H9 (cell line): ENCODE results near the gene IER5. TPM values are rescaled to one million over a fixed set of nuclear protein-coding genes. Genes with fewer than 3 reads are reported as not detected.

Experiments
- DNase-seq: peaks from one replicate; pipeline ENCODE4 v3.0.0-alpha.2; 2017
- H2AFZ ChIP-seq: one replicate; pipeline ENCODE4 v1.6.1; 2013; ENCODE audit warnings: mild to moderate bottlenecking, low read length, control low read depth, moderate library complexity
- H2AK5ac ChIP-seq: 2 replicates; pipeline ENCODE4 v1.6.1; 2013; ENCODE audit warnings: low read length, control low read depth, mixed read lengths; ENCODE audit not compliant: insufficient read length
- H2BK120ac ChIP-seq: one replicate; pipeline ENCODE4 v1.6.1; 2013; ENCODE audit warnings: low read depth, mild to moderate bottlenecking, low read length, control low read depth, inconsistent platforms; ENCODE audit not compliant: poor library complexity, severe bottlenecking
- H2BK12ac ChIP-seq: 2 replicates; pipeline ENCODE4 v1.6.1; 2013; ENCODE audit warnings: low read length, control low read depth, mixed read lengths, low read depth; ENCODE audit not compliant: insufficient read length
- H2BK15ac ChIP-seq: 2 replicates; pipeline ENCODE4 v1.6.1; 2013; ENCODE audit warnings: low read depth, low read length, control low read depth
- H2BK20ac ChIP-seq: one replicate; pipeline ENCODE4 v1.6.1; 2013; ENCODE audit warnings: low read depth, mild to moderate bottlenecking, low read length, control low read depth, inconsistent platforms; ENCODE audit not compliant: poor library complexity, severe bottlenecking
- H2BK5ac ChIP-seq: 2 replicates; pipeline ENCODE4 v1.6.1; 2013; ENCODE audit warnings: low read length, control low read depth, mixed read lengths; ENCODE audit not compliant: insufficient read length
- H3K14ac ChIP-seq: 2 replicates; pipeline ENCODE4 v1.6.1; 2013; ENCODE audit warnings: low read length, control low read depth; ENCODE audit not compliant: insufficient read depth
- H3K18ac ChIP-seq: 2 replicates; pipeline ENCODE4 v1.6.1; 2013; ENCODE audit warnings: low read depth, mild to moderate bottlenecking, mixed read lengths, low read length, control low read depth; ENCODE audit not compliant: insufficient read length
- H3K23ac ChIP-seq: 2 replicates; pipeline ENCODE4 v1.6.1; 2013; ENCODE audit warnings: low read length, control low read depth, mixed read lengths, low read depth; ENCODE audit not compliant: insufficient read length
- H3K23me2 ChIP-seq: 2 replicates; pipeline ENCODE4 v1.6.1; 2013; ENCODE audit warnings: low read depth, mild to moderate bottlenecking, mixed read lengths, low read length, control low read depth; ENCODE audit not compliant: insufficient read length, poor library complexity, severe bottlenecking
- H3K27ac ChIP-seq: 2 replicates; pipeline ENCODE4 v1.5.1; 2013; ENCODE audit warnings: low read length, control low read depth, mixed read lengths, low read depth; ENCODE audit not compliant: insufficient read length
- H3K27me3 ChIP-seq: 2 replicates; pipeline ENCODE4 v1.6.1; 2013; ENCODE audit warnings: low read length, control low read depth, inconsistent platforms; ENCODE audit not compliant: insufficient read depth
- H3K4ac ChIP-seq: 2 replicates; pipeline ENCODE4 v1.6.1; 2013; ENCODE audit warnings: low read depth, mild to moderate bottlenecking, control low read depth, inconsistent platforms, low read length, moderate library complexity
- H3K4me1 ChIP-seq: 2 replicates; pipeline ENCODE4 v1.6.1; 2013; ENCODE audit warnings: low read length, control low read depth, inconsistent platforms; ENCODE audit not compliant: insufficient read depth
- H3K4me2 ChIP-seq: 2 replicates; pipeline ENCODE4 v1.6.1; 2013; ENCODE audit warnings: low read length, control low read depth, mixed read lengths; ENCODE audit not compliant: insufficient read length, insufficient read depth
- H3K56ac ChIP-seq: 2 replicates; pipeline ENCODE4 v1.6.1; 2013; ENCODE audit warnings: low read depth, mild to moderate bottlenecking, mixed read lengths, low read length, control low read depth; ENCODE audit not compliant: insufficient read length
- H3K79me1 ChIP-seq: 2 replicates; pipeline ENCODE4 v1.6.1; 2013; ENCODE audit warnings: low read depth, mild to moderate bottlenecking, moderate library complexity, low read length, control low read depth, inconsistent platforms; ENCODE audit not compliant: insufficient read depth, poor library complexity, severe bottlenecking
- H3K79me2 ChIP-seq: 2 replicates; pipeline ENCODE4 v1.6.1; 2013; ENCODE audit warnings: low read length, control low read depth, inconsistent platforms; ENCODE audit not compliant: insufficient read depth
- H3K9ac ChIP-seq: 2 replicates; pipeline ENCODE4 v1.6.1; 2013; ENCODE audit warnings: low read length, control low read depth, mixed read lengths; ENCODE audit not compliant: insufficient read length; ENCODE audit errors: extremely low read depth
- H3K9me3 ChIP-seq: one replicate; pipeline ENCODE4 v1.6.1; 2013; ENCODE audit warnings: low read depth, low read length, inconsistent platforms; ENCODE audit not compliant: control insufficient read depth
- H3T11ph ChIP-seq: one replicate; pipeline ENCODE4 v1.6.1; 2013; ENCODE audit warnings: mild to moderate bottlenecking, low read length, control low read depth, inconsistent platforms
- H4K20me1 ChIP-seq: one replicate; pipeline ENCODE4 v1.6.1; 2013; ENCODE audit not compliant: control insufficient read depth, insufficient read length, insufficient read depth
- H4K5ac ChIP-seq: 2 replicates; pipeline ENCODE4 v1.6.1; 2013; ENCODE audit warnings: low read depth, mild to moderate bottlenecking, mixed read lengths, low read length, control low read depth; ENCODE audit not compliant: insufficient read length
- H4K8ac ChIP-seq: replicated peaks from 2 replicates; pipeline ENCODE4 v1.6.1; 2013; ENCODE audit warnings: low read length, control low read depth, mixed read lengths, low read depth; ENCODE audit not compliant: insufficient read length
- H4K91ac ChIP-seq: 2 replicates; pipeline ENCODE4 v1.6.1; 2013; ENCODE audit warnings: low read depth, mild to moderate bottlenecking, moderate library complexity, mixed read lengths, low read length, control low read depth; ENCODE audit not compliant: insufficient read length
- H3K27ac Mint-ChIP-seq, 3 experiments: 2 replicates in 2 of 3; 3 replicates in 1 of 3; pipeline ENCODE4 v1.8.0; 2020 to 2021; ENCODE audit warnings: mixed read lengths in 3 of 3, mild to moderate bottlenecking in 1 of 3, moderate library complexity in 1 of 3
- H3K27me3 Mint-ChIP-seq: 2 replicates; pipeline ENCODE4 v1.8.0; 2021; ENCODE audit warnings: low read depth, mild to moderate bottlenecking, moderate library complexity, mixed read lengths
- H3K36me3 Mint-ChIP-seq, 3 experiments: 2 replicates in 2 of 3; 3 replicates in 1 of 3; pipeline ENCODE4 v1.8.0; 2020 to 2021; ENCODE audit warnings: low read depth in 3 of 3, mixed read lengths in 3 of 3; ENCODE audit not compliant: insufficient read depth in 1 of 3
- H3K4me1 Mint-ChIP-seq, 2 experiments: 2 replicates each; pipeline ENCODE4 v1.8.0; 2020; ENCODE audit warnings: mixed read lengths in 2 of 2
- H3K4me3 Mint-ChIP-seq, 2 experiments: 2 replicates in 1 of 2; 3 replicates in 1 of 2; pipeline ENCODE4 v1.8.0; 2020 to 2021; ENCODE audit warnings: mild to moderate bottlenecking in 2 of 2, mixed read lengths in 2 of 2, moderate library complexity in 1 of 2
- H3K9me3 Mint-ChIP-seq, 2 experiments: 2 replicates in 1 of 2; 3 replicates in 1 of 2; pipeline ENCODE4 v1.8.0; 2020; ENCODE audit warnings: mild to moderate bottlenecking in 2 of 2, mixed read lengths in 2 of 2, moderate library complexity in 1 of 2
- CTCF ChIP-seq: fragments of 200-600 bp; sonication (generic); conservative IDR thresholded peaks from 3 replicates; pipeline ENCODE4 v1.8.0; 2021; ENCODE audit warnings: antibody characterized with exemption, mild to moderate bottlenecking
- total RNA-seq: library from RNA; stranded (reverse); gene quantifications from 2 replicates; pipeline ENCODE4 v1.2.1, GENCODE V29; 2021

Gene IER5
- total RNA-seq, 1 experiment from 2014 or later, result 6.7 TPM

DNA sequence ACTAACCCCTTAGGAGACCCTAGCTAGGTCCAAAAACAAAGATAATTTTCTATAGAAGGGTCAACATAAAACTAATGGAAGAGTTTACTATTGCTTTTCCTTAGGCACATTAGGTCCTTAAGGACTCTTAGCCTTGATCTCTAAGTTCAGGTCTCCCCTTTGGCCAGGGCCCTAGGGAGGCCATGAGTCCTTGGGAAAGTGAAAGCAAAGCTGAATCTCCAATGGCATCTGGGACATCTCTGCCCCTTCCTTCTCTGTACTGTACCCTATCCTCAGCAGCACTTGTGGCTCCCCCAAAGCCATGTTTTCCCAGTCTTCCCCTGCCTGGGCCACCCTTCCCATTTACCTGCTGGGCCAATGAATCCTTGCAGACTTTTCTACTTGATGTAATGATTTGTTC is 14.3 kb downstream of the IER5 start:
- H3K56ac ChIP-seq, result no peak overlapping the region
- H3K27ac ChIP-seq, result no peak overlapping the region
- no peak overlapping the region for H3T11ph ChIP-seq
- no peak overlapping the region for H3K9ac ChIP-seq
- H4K91ac ChIP-seq, result no peak overlapping the region
- no peak overlapping the region for H2AK5ac ChIP-seq
- no peak overlapping the region for H4K5ac ChIP-seq
- H2BK5ac ChIP-seq, result no peak overlapping the region
- H3K79me1 ChIP-seq, result no peaks in the 10 kb centered on the region
- no peak overlapping the region for H2BK12ac ChIP-seq
- no peak overlapping the region for H2AFZ ChIP-seq
- no peak overlapping the region for H3K4me2 ChIP-seq
- H3K9me3 ChIP-seq, result no peaks in the 10 kb centered on the region
- no peak overlapping the region; a peak in 1 of 5 replicates for H3K4me3 Mint-ChIP-seq
- H3K18ac ChIP-seq, result no peak overlapping the region
- no peak overlapping the region for H4K8ac ChIP-seq
- H4K20me1 ChIP-seq, result no peaks in the 10 kb centered on the region
- no peak overlapping the region for H2BK120ac ChIP-seq
- peaks cover 66% of the 10 kb centered on the region for H3K27me3 Mint-ChIP-seq
- H3K14ac ChIP-seq, result no peak overlapping the region
- H3K4me1 ChIP-seq, result peaks cover 15% of the 10 kb centered on the region; the same call in 1 of the 2 replicates
- H3K27me3 ChIP-seq, result peaks cover 21% of the 10 kb centered on the region; the same call in 1 of the 2 replicates
- H3K4me1 Mint-ChIP-seq, result peaks cover 79 to 81% of the 10 kb centered on the region in 2 experiments
- H3K23me2 ChIP-seq, result peaks cover 9% of the 10 kb centered on the region
- H2BK20ac ChIP-seq, result no peak overlapping the region
- no peaks in the 10 kb centered on the region; a peak in 2 of 7 replicates for H3K36me3 Mint-ChIP-seq
- no peak for TF ChIP-seq CTCF
- H3K27ac Mint-ChIP-seq, result no peak overlapping the region
- no peak overlapping the region for H3K4ac ChIP-seq
- H2BK15ac ChIP-seq, result no peak overlapping the region
- no peaks in the 10 kb centered on the region for H3K79me2 ChIP-seq
- no peak overlapping the region for H3K23ac ChIP-seq
- DNase-seq, result no peak
- H3K9me3 Mint-ChIP-seq, result peaks cover 0 to 4% of the 10 kb centered on the region in 2 experiments; a peak in 2 of 5 replicates
